Ovary (tissue), 9 donors: ENCODE data around the gene KRT7. TPM values are rescaled to one million over a fixed set of nuclear protein-coding genes. Genes with fewer than 3 reads are reported as not detected.

Experiments
- DNase-seq, 5 donors: peaks; one replicate each; pipeline ENCODE4 v3.0.0-alpha.2; 2019 to 2020
- H3K27ac ChIP-seq, 2 donors: fragments of 200-600 bp; one replicate each; pipeline versions ENCODE4 v1.5.1 to v1.8.0; 2019 to 2022
- H3K27me3 ChIP-seq: fragments of 200-600 bp; one replicate; pipeline ENCODE4 v1.8.0; 2022
- H3K36me3 ChIP-seq: fragments of 200-600 bp; sonication (generic); one replicate; pipeline ENCODE4 v1.5.1; 2019
- H3K4me1 ChIP-seq: one replicate; pipeline ENCODE4 v1.8.1; 2013; ENCODE audit warnings: mild to moderate bottlenecking, moderate library complexity; ENCODE audit not compliant: insufficient read depth
- H3K4me3 ChIP-seq: fragments of 200-600 bp; sonication (generic); one replicate; pipeline ENCODE4 v1.5.1; 2017
- H3K9me3 ChIP-seq, 2 donors: fragments of 200-600 bp in 1 of 2; sonication (generic) in 1 of 2; one replicate each; pipeline versions ENCODE4 v1.5.1 to v1.8.1; 2013 to 2019; ENCODE audit warnings: mild to moderate bottlenecking in 1 of 2, moderate library complexity in 1 of 2
- EP300 ChIP-seq: sonication (generic); formaldehyde crosslinking; IDR thresholded peaks from one replicate; pipeline ENCODE4 v1.6.1; 2017; ENCODE audit warnings: antibody characterized with exemption
- POLR2A ChIP-seq: fragments of 450-650 bp; IDR thresholded peaks from one replicate; pipeline ENCODE4 v1.6.1; 2017; ENCODE audit warnings: antibody characterized with exemption, mild to moderate bottlenecking, moderate library complexity
- WGBS, 3 donors: extraction: QIAGEN DNeasy Blood & Tissue Kit in 1 of 3; methylation state at CpG; one replicate each; pipeline versions ENCODE4 v1.1.5 to v1.1.7; 2013 to 2017; 5-methylcytosine and 5-hydroxymethylcytosine counted together
- intact Hi-C, 4 donors: fragments of 100-400 bp; cut with DNase I; formaldehyde crosslinking; loops; one replicate each; pipeline versions ENCODE4 v1.11.0 to v1.15.1; 2022 to 2023
- polyA plus RNA-seq, 2 donors: library from polyadenylated mRNA; stranded (reverse); fragments of 200-250 nt in 1 of 2; fragments of 350-450 nt in 1 of 2; fragmentation: Illumina TruSeq in 1 of 2; extraction: RNeasy Lipid Tissue Mini Kit (QIAGEN cat#74804) in 1 of 2; gene quantifications; one replicate each; pipeline ENCODE4 v1.2.3, GENCODE V29; 2013 to 2014
- total RNA-seq, 7 donors: library from RNA; depleted of rRNA in 2 of 7; stranded (reverse); fragments of >200 nt in 2 of 7; fragmentation: NEBNext Ultra II Directional in 3 of 7; extraction: Animal tissue kit (Norgen Biotek cat#: 25700) in 3 of 7; gene quantifications; one replicate each; pipeline versions ENCODE4 v1.1.0 to v1.2.4, GENCODE V29; 2016 to 2023
- TF ChIP-seq, protein P1 (sequence below), 3 donors: fragments of 450-650 bp in 2 of 3; fragments of 200-600 bp in 1 of 3; IDR thresholded peaks; one replicate each; pipeline versions ENCODE4 v1.5.1 to v1.8.0; 2016 to 2022; ENCODE audit warnings: antibody characterized with exemption in 3 of 3, mild to moderate bottlenecking in 1 of 3
- donor health status: DM: no; HTN: no; CAD: no; lungs with moderate emphysema.
- donor health status: DM: no; HTN: no; CAD: no.
- donor health status: Bipolar disorder and iron deficiency.
- donor health status: DM: yes; HTN: yes; CAD: no.
- donor health status: DM: no; HTN: no; CAD: no.
- donor health status: DM: yes; HTN: yes; CAD: no.

The KRT7 gene
- total and polyA plus RNA-seq, 9 donors: 0.37 to 379 (median 22.7) TPM; not detected in 1

DNA sequence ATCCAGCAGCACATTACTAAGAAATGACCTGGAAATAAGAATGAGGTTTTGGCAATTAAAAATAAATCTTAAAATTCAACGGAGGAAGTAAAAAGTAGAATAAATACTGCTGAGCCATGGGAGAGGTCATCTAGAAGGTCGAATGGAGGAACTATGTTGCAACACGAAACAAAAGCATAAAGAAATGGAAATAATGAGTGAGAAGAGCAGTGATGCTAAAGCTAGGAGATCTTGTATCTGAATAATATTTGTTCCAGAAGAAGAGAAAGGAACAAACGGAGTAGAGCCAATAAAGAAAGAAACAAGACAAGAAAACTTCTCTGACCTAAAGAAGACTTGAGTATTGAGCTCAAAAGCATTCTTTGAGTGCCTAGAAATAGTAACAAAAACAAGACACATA, 6.6 kb upstream of the KRT7 start:
- Histone ChIP-seq H3K27ac (no peak overlapping the region), H3K4me1 (peaks cover 7% of the 10 kb centered on the region), H3K4me3 (no peak overlapping the region), H3K36me3 (no peaks in the 10 kb centered on the region), H3K27me3 (no peaks in the 10 kb centered on the region), H3K9me3 (no peaks in the 10 kb centered on the region)
- intact Hi-C loops: no loop called here
- TF ChIP-seq POLR2A: no peak
- TF ChIP-seq EP300: no peak
- TF ChIP-seq, protein P1, sequence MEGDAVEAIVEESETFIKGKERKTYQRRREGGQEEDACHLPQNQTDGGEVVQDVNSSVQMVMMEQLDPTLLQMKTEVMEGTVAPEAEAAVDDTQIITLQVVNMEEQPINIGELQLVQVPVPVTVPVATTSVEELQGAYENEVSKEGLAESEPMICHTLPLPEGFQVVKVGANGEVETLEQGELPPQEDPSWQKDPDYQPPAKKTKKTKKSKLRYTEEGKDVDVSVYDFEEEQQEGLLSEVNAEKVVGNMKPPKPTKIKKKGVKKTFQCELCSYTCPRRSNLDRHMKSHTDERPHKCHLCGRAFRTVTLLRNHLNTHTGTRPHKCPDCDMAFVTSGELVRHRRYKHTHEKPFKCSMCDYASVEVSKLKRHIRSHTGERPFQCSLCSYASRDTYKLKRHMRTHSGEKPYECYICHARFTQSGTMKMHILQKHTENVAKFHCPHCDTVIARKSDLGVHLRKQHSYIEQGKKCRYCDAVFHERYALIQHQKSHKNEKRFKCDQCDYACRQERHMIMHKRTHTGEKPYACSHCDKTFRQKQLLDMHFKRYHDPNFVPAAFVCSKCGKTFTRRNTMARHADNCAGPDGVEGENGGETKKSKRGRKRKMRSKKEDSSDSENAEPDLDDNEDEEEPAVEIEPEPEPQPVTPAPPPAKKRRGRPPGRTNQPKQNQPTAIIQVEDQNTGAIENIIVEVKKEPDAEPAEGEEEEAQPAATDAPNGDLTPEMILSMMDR (IDR thresholded peaks at IDR 0.05): no peak
- no peak for DNase-seq
- 50 to 61% (median 60%) methylated on average over 4 of the region's 4 CpGs for WGBS, 3 donors

DNA sequence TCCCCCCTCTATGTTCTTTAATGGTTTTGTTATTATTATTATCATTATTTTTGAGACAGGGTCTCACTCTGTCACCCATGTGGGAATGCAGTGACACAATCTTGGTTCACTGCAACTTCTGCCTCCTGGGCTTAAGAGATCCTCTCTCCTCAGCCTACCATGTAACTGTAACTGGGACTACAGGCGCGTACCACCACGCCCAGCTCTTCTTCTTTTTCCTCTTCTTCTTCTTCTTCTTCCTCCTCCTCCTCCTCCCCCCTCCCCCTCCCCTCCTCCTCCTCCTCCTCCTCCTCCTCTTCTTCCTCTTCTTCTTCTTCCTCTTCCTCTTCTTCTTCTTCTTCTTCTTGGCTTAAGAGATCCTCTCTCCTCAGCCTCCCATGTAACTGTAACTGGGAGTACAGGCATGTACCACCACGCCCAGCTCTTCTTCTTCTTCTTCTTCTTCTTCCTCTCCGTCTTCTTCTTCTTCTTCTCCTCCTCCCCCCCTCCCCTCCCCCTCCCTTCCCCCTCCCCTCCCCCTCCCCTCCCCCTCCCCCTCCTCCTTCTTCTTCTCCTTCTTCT, 5.4 kb upstream of the KRT7 start:
- Histone ChIP-seq H3K9me3 (no peaks in the 10 kb centered on the region), H3K27me3 (no peaks in the 10 kb centered on the region), H3K4me3 (no peak overlapping the region), H3K27ac (no peak overlapping the region), H3K36me3 (no peaks in the 10 kb centered on the region), H3K4me1 (peaks cover 7% of the 10 kb centered on the region)
- no peak for TF ChIP-seq POLR2A
- no peak for TF ChIP-seq EP300
- TF ChIP-seq, protein P1 (IDR thresholded peaks at IDR 0.05): no peak
- no peak for DNase-seq
- intact Hi-C loops: no loop called here
- 69 to 81% (median 81%) methylated on average over 5 of the region's 5 CpGs for WGBS, 3 donors

DNA sequence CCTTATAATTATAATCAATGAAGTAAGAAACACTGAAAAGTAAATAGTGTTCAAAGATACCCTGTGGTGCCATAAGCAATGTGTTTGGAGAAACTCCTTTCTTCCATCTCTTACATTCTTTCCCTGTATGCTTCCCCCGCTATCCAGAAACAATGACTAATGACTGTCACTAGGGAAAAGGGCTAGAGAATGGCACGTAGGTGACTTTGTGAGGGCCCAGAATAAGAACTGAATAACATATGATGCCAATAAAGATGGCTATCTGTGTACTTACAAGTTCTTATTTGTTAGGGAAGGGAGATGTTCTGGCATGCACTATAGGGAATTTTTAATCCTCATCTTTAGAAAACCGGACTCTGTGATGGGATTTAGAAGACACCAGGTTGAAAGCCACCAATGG, 4.7 kb upstream of the KRT7 start:
- H3K9me3 ChIP-seq: no peaks in the 10 kb centered on the region
- H3K27ac ChIP-seq: no peak overlapping the region
- no peak for DNase-seq
- intact Hi-C loops: no loop called here
- H3K36me3 ChIP-seq: no peaks in the 10 kb centered on the region
- no peak for TF ChIP-seq EP300
- no peak for TF ChIP-seq POLR2A
- TF ChIP-seq, protein P1 (IDR thresholded peaks at IDR 0.05): no peak
- H3K4me3 ChIP-seq: no peak overlapping the region
- no peaks in the 10 kb centered on the region for H3K27me3 ChIP-seq
- peaks cover 7% of the 10 kb centered on the region for H3K4me1 ChIP-seq
- WGBS, 3 donors: 69 to 76% (median 75%) methylated on average over 3 of the region's 3 CpGs

DNA sequence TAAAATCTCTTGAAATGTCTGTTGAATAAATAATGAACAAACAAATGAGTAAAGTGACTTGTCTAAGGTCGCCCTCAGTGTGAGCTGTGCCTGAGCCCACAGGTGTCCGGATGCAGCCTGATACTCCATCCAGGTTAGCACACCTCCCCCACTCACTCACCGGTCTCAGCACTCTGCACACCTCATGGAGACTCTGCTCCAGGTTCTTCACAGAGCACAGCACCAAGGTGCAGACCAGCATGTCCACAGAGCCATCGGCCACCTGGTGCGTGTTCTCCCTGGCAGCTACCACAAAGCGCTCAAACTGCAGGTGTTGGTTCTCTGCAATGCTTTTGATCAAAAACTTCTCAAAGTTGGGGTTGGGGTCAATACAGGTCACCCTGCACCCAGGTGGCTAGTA, 4.1 kb upstream of the KRT7 start:
- Histone ChIP-seq H3K36me3 (no peaks in the 10 kb centered on the region), H3K27me3 (no peaks in the 10 kb centered on the region), H3K27ac (no peak overlapping the region), H3K4me1 (peaks cover 7% of the 10 kb centered on the region), H3K4me3 (no peak overlapping the region), H3K9me3 (no peaks in the 10 kb centered on the region)
- 95 to 97% (median 95%) methylated on average over 6 of the region's 6 CpGs for WGBS, 3 donors
- TF ChIP-seq, protein P1 (IDR thresholded peaks at IDR 0.05): no peak
- TF ChIP-seq EP300 (no peak), POLR2A (no peak)
- intact Hi-C loops: no loop called here
- no peak for DNase-seq
